ENCODE measurements around the gene LYPD8. TPM values are rescaled to one million over a fixed set of nuclear protein-coding genes. Genes with fewer than 3 reads are reported as not detected.

The LYPD8 gene
- total RNA-seq, 1 experiment from 2014 or later, result not detected

- ChIA-PET POLR2A (no interaction called here), CTCF (no interaction called here)
- Histone ChIP-seq H3K4me1 (peaks cover 7% of the 10 kb centered on the region; the same call in 1 of the 2 replicates), H3K9me3 (no peaks in the 10 kb centered on the region), H3K27me3 (replicated peaks; ENCODE audit: control insufficient read depth, insufficient read depth, low read length) (no peaks in the 10 kb centered on the region), H3K4me3 (ENCODE audit: low read depth, low read length) (no peak overlapping the region), H3K36me3 (ENCODE audit: control insufficient read depth, insufficient read depth, low read length) (no peaks in the 10 kb centered on the region)
- no peaks in the 10 kb centered on the region for H3K27me3 Mint-ChIP-seq (ENCODE audit: insufficient read depth, unreplicated experiment)
- peaks cover 14% of the 10 kb centered on the region for H3K9me3 Mint-ChIP-seq (ENCODE audit: unreplicated experiment)
- TF ChIP-seq, protein P1, sequence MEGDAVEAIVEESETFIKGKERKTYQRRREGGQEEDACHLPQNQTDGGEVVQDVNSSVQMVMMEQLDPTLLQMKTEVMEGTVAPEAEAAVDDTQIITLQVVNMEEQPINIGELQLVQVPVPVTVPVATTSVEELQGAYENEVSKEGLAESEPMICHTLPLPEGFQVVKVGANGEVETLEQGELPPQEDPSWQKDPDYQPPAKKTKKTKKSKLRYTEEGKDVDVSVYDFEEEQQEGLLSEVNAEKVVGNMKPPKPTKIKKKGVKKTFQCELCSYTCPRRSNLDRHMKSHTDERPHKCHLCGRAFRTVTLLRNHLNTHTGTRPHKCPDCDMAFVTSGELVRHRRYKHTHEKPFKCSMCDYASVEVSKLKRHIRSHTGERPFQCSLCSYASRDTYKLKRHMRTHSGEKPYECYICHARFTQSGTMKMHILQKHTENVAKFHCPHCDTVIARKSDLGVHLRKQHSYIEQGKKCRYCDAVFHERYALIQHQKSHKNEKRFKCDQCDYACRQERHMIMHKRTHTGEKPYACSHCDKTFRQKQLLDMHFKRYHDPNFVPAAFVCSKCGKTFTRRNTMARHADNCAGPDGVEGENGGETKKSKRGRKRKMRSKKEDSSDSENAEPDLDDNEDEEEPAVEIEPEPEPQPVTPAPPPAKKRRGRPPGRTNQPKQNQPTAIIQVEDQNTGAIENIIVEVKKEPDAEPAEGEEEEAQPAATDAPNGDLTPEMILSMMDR (IDR thresholded peaks at IDR 0.05; ENCODE audit: insufficient read depth in 1 of 2, low read depth in 1 of 2, low read length in 1 of 2, severe bottlenecking in 1 of 2, unreplicated experiment in 1 of 2), result no peak
- DNase-seq, result no peak
- no TSS peak for BruUV-seq (replicated peaks)
- H3K27ac Mint-ChIP-seq (ENCODE audit: unreplicated experiment), result no peak overlapping the region
- no peaks in the 10 kb centered on the region for H3K4me1 Mint-ChIP-seq (ENCODE audit: low read depth, unreplicated experiment)
- H3K36me3 Mint-ChIP-seq (ENCODE audit: insufficient read depth, unreplicated experiment), result no peaks in the 10 kb centered on the region
- intact Hi-C loops (cut with micrococcal nuclease; ENCODE audit: unreplicated experiment), result no loop called here
- H3K4me3 Mint-ChIP-seq (ENCODE audit: unreplicated experiment), result no peak overlapping the region
These were observed 30.6 kb upstream of the LYPD8 start for GRCh38 chr1:248786156-248786555.

GRCh38 chr1:248783367-248783766 lies 27.8 kb upstream of the LYPD8 start:
- Histone ChIP-seq H3K4me3 (ENCODE audit: low read depth, low read length) (no peak overlapping the region), H3K4me1 (no peaks in the 10 kb centered on the region), H3K36me3 (ENCODE audit: control insufficient read depth, insufficient read depth, low read length) (no peaks in the 10 kb centered on the region), H3K27me3 (replicated peaks; ENCODE audit: control insufficient read depth, insufficient read depth, low read length) (no peaks in the 10 kb centered on the region), H3K9me3 (peaks cover 9% of the 10 kb centered on the region; the same call in 1 of the 2 replicates)
- intact Hi-C loops (cut with micrococcal nuclease; ENCODE audit: unreplicated experiment), result no loop called here
- BruUV-seq (replicated peaks), result no TSS peak
- POLR2A ChIA-PET, result no interaction called here
- H3K9me3 Mint-ChIP-seq (ENCODE audit: unreplicated experiment), result peaks cover 24% of the 10 kb centered on the region
- no peak overlapping the region for H3K27ac Mint-ChIP-seq (ENCODE audit: unreplicated experiment)
- TF ChIP-seq, protein P1 (IDR thresholded peaks at IDR 0.05; ENCODE audit: insufficient read depth in 1 of 2, low read depth in 1 of 2, low read length in 1 of 2, severe bottlenecking in 1 of 2, unreplicated experiment in 1 of 2), result no peak
- no peak overlapping the region for H3K4me3 Mint-ChIP-seq (ENCODE audit: unreplicated experiment)
- no peak for DNase-seq
- H3K36me3 Mint-ChIP-seq (ENCODE audit: insufficient read depth, unreplicated experiment), result no peaks in the 10 kb centered on the region
- no peaks in the 10 kb centered on the region for H3K4me1 Mint-ChIP-seq (ENCODE audit: low read depth, unreplicated experiment)
- CTCF ChIA-PET, result no interaction called here
- H3K27me3 Mint-ChIP-seq (ENCODE audit: insufficient read depth, unreplicated experiment), result no peaks in the 10 kb centered on the region

GRCh38 chr1:248782416-248783141 lies 27.0 kb upstream of the LYPD8 start:
- TF ChIP-seq, protein P1 (IDR thresholded peaks at IDR 0.05; ENCODE audit: insufficient read depth in 1 of 2, low read depth in 1 of 2, low read length in 1 of 2, severe bottlenecking in 1 of 2, unreplicated experiment in 1 of 2), result no peak
- H3K4me1 Mint-ChIP-seq (ENCODE audit: low read depth, unreplicated experiment), result no peaks in the 10 kb centered on the region
- no TSS peak for BruUV-seq (replicated peaks)
- POLR2A ChIA-PET, result no interaction called here
- peaks cover 24% of the 10 kb centered on the region for H3K9me3 Mint-ChIP-seq (ENCODE audit: unreplicated experiment)
- intact Hi-C loops (cut with micrococcal nuclease; ENCODE audit: unreplicated experiment), result no loop called here
- no peak overlapping the region for H3K27ac Mint-ChIP-seq (ENCODE audit: unreplicated experiment)
- Histone ChIP-seq H3K9me3 (peaks cover 9% of the 10 kb centered on the region; the same call in 1 of the 2 replicates), H3K36me3 (ENCODE audit: control insufficient read depth, insufficient read depth, low read length) (no peaks in the 10 kb centered on the region), H3K4me1 (no peaks in the 10 kb centered on the region), H3K4me3 (ENCODE audit: low read depth, low read length) (no peak overlapping the region), H3K27me3 (replicated peaks; ENCODE audit: control insufficient read depth, insufficient read depth, low read length) (no peaks in the 10 kb centered on the region)
- H3K27me3 Mint-ChIP-seq (ENCODE audit: insufficient read depth, unreplicated experiment), result no peaks in the 10 kb centered on the region
- CTCF ChIA-PET, result no interaction called here
- DNase-seq, result no peak
- H3K36me3 Mint-ChIP-seq (ENCODE audit: insufficient read depth, unreplicated experiment), result no peaks in the 10 kb centered on the region
- H3K4me3 Mint-ChIP-seq (ENCODE audit: unreplicated experiment), result no peak overlapping the region

All from Caco-2 (cell line).